ENCODE measurements around the gene TNNT1. TPM values are rescaled to one million over a fixed set of nuclear protein-coding genes. Genes with fewer than 3 reads are reported as not detected.

Gene TNNT1
- total RNA-seq = 29.6 and 33.3 TPM in 2 replicates

GRCh38 chr19:55149078-55150003 lies at the start of gene TNNT1:
Gene TNNT1 (minus strand): TSS chr19:55149206. CDS start chr19:55147157, 2,049 bp downstream.

GRCh38 chr19:55179606-55180484 lies 30.8 kb upstream of the TNNT1 start, which contains the start of gene SYT5:
Gene SYT5 (minus strand): TSS chr19:55180289. CDS start chr19:55179041, 1,248 bp downstream.

GRCh38 chr19:55166530-55167268 lies 17.7 kb upstream of the TNNT1 start, which contains the start of gene DNAAF3:
Gene DNAAF3 (minus strand): TSS chr19:55166613. CDS start chr19:55166413, 200 bp downstream.

GRCh38 chr19:55157064-55157908 lies 8.3 kb upstream of the TNNT1 start, which contains the start of gene TNNI3:
Gene TNNI3 (minus strand): TSS chr19:55157732. CDS start chr19:55157589, 143 bp downstream.

GRCh38 chr19:55116859-55117662 lies 31.9 kb downstream of the TNNT1 start, which contains the start of gene PPP1R12C:
Gene PPP1R12C (minus strand): TSS chr19:55117637. CDS start chr19:55117543, 94 bp downstream.

Other genes with a start within 250 kb of the TNNT1 start
- gene NCR1, start 243.1 kb downstream of the TNNT1 start, total RNA-seq = not detected in 2 replicates
- not detected in 2 replicates for gene NLRP7, start 201.7 kb downstream of the TNNT1 start, total RNA-seq
- gene NLRP2, start 182.8 kb downstream of the TNNT1 start, total RNA-seq = not detected in 2 replicates
- 0.09 TPM in 1 of 2 replicates, not detected in the other for gene GP6, start 110.9 kb downstream of the TNNT1 start, total RNA-seq
- 4.3 and 8.2 TPM in 2 replicates for gene RDH13, start 86.1 kb downstream of the TNNT1 start, total RNA-seq
- gene EPS8L1, start 73.3 kb downstream of the TNNT1 start, total RNA-seq = 0.47 and 0.52 TPM in 2 replicates
- gene PPP1R12C, start 31.6 kb downstream of the TNNT1 start, total RNA-seq = 23.5 and 25.4 TPM in 2 replicates
- 0.32 and 0.52 TPM in 2 replicates for gene TNNI3, start 8.5 kb upstream of the TNNT1 start, total RNA-seq
- 0.26 and 0.47 TPM in 2 replicates for gene DNAAF3, start 17.4 kb upstream of the TNNT1 start, total RNA-seq
- gene SYT5, start 31.1 kb upstream of the TNNT1 start, total RNA-seq = 0.09 and 0.16 TPM in 2 replicates
- 4.1 and 9.8 TPM in 2 replicates for gene PTPRH, start 60.3 kb upstream of the TNNT1 start, total RNA-seq
- gene TMEM86B, start 79.6 kb upstream of the TNNT1 start, total RNA-seq = 0.95 and 1.5 TPM in 2 replicates
- 24.0 and 24.4 TPM in 2 replicates for gene PPP6R1, start 109.8 kb upstream of the TNNT1 start, total RNA-seq
- gene HSPBP1, start 130.9 kb upstream of the TNNT1 start, total RNA-seq = 20.2 and 20.3 TPM in 2 replicates
- 3.5 and 7.0 TPM in 2 replicates for gene BRSK1, start 134.8 kb upstream of the TNNT1 start, total RNA-seq
- not detected in 2 replicates for gene TMEM150B, start 176.1 kb upstream of the TNNT1 start, total RNA-seq
- gene KMT5C, start 190.7 kb upstream of the TNNT1 start, total RNA-seq = 7.1 and 10.3 TPM in 2 replicates
- 0.16 TPM in 1 of 2 replicates, not detected in the other for gene COX6B2, start 205.5 kb upstream of the TNNT1 start, total RNA-seq
- not detected in 2 replicates for gene GARIN5B, start 214.1 kb upstream of the TNNT1 start, total RNA-seq
- 0.94 and 1.6 TPM in 2 replicates for gene IL11, start 221.3 kb upstream of the TNNT1 start, total RNA-seq
- gene TMEM190, start 227.6 kb upstream of the TNNT1 start, total RNA-seq = 0.47 TPM in 1 of 2 replicates, not detected in the other
- gene TMEM238, start 235.1 kb upstream of the TNNT1 start, total RNA-seq = 0.16 TPM in 1 of 2 replicates, not detected in the other
- 202 and 304 TPM in 2 replicates for gene RPL28, start 236.7 kb upstream of the TNNT1 start, total RNA-seq

All from bronchial smooth muscle cell (primary cell).